GM20000 (cell line): ENCODE measurements around the gene CHST5.
"Not testable (repeated sequence)": the region's sequence is repeated elsewhere in the genome, so short reads cannot be mapped to it uniquely, and the experiment has no call there.

Source experiments
- DNase-seq: peaks from one replicate; pipeline ENCODE4 v3.0.0; 2012; ENCODE audit warnings: low spot score
- CTCF ChIP-seq: IDR thresholded peaks from 2 replicates; pipeline ENCODE4 v1.5.1; 2012; ENCODE audit warnings: mild to moderate bottlenecking, control low read depth; ENCODE audit errors: extremely low read depth, missing control alignments

The CHST5 gene

GRCh38 chr16:75550211-75550662 is 14.3 kb upstream of the CHST5 start:
- TF ChIP-seq CTCF = peak; percentile 53
- peak; percentile 69 for DNase-seq

GRCh38 chr16:75548456-75548855 is 12.5 kb upstream of the CHST5 start:
- not testable (repeated sequence) for DNase-seq

- DNase-seq = no peak
- no peak for TF ChIP-seq CTCF
These were observed 10.4 kb upstream of the CHST5 start for GRCh38 chr16:75546293-75546692.

- not testable (repeated sequence) for DNase-seq
These were observed 10.0 kb upstream of the CHST5 start for GRCh38 chr16:75545879-75546278.

- DNase-seq = not testable (repeated sequence)
These were observed 6.6 kb upstream of the CHST5 start for GRCh38 chr16:75542462-75542861.

GRCh38 chr16:75541236-75541635 is 5.3 kb upstream of the CHST5 start:
- no peak for TF ChIP-seq CTCF
- DNase-seq = no peak

GRCh38 chr16:75538882-75539565 is 3.1 kb upstream of the CHST5 start:
- DNase-seq = not testable (repeated sequence)

GRCh38 chr16:75537776-75538175 is 1.9 kb upstream of the CHST5 start:
- TF ChIP-seq CTCF = no peak
- no peak for DNase-seq

GRCh38 chr16:75535211-75535843 is 581 bp downstream of the CHST5 start:
- TF ChIP-seq CTCF = no peak
- DNase-seq = no peak
